H1 (cell line): ENCODE results near the gene SRSF1.

Experiments
- BRCA1 ChIP-seq: IDR thresholded peaks from 2 replicates; pipeline ENCODE4 v1.6.1; 2012; ENCODE audit warnings: low read depth, low read length, improper control_type of control experiment
- EZH2 ChIP-seq: fragments of 200-600 bp; sonication (generic); IDR thresholded peaks from 2 replicates; pipeline ENCODE4 v1.7.1; 2012; ENCODE audit warnings: low read depth, mild to moderate bottlenecking, moderate library complexity, low read length, inconsistent platforms; ENCODE audit not compliant: severe bottlenecking
- MAX ChIP-seq: IDR thresholded peaks from 2 replicates; pipeline ENCODE4 v1.6.1; 2012; ENCODE audit warnings: inconsistent platforms

GRCh38 chr17:58051468-58051867, 44.4 kb upstream of the SRSF1 start:
- no peak for TF ChIP-seq MAX
- no peak for TF ChIP-seq BRCA1
- no peak for TF ChIP-seq EZH2
